Measurements from ENCODE around the gene FCGBP.
A peak's percentile ranks its signal among the peaks of the same experiment; 100 is the strongest.
"Not testable (repeated sequence)": the region's sequence is repeated elsewhere in the genome, so short reads cannot be mapped to it uniquely, and the experiment has no call there.

FCGBP gene

DNA sequence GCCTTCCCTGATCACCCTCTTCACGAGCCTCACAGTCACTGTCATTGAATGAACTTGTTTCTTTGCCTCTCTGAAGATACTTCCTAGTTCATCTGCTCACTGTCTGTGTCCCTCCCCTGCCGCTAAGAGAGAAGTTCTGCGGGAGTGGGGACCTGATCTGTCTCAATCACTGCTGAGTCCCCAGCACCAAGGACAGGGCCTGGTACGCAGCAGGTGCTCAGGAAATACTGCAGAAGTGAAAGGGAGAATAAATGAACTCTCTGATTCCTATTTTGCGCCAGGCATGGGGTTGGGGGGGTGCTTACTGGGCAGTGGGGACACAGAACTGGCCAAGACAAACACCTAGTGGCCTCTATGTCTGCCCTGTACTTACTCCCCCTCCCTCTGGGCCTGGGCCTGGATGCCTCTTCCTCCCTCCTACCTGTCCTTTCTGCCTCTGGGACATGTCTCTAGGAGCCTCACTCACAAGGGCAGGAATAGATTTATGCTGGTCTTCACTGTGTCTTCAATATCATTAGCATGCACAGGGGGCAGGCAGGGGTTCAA lies 17.5 kb downstream of the FCGBP start:
- DNase-seq: no peak

DNA sequence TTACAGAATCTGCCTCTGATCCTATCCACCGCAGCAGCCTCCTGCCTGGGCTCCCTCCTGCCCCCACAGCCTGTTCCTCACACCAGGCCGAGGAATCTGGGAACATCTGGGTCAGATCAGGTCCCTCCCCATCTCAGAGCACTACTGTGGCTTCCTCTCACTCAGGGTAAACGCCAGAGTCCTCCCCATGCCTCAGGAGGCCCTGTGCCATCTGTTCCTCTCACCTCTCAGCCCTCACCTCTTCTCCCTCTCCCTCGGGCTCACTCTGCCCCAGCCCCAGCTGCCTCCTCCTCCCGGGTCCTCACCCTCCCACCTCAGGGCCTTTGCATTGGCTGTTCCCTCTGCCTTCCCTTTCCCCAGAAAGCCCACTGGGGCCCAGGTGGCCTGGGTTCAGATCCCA lies 18.2 kb downstream of the FCGBP start:
- no peak for DNase-seq

- DNase-seq: no peak
These were observed 18.6 kb downstream of the FCGBP start for GRCh38 chr19:39915848-39916215.

DNA sequence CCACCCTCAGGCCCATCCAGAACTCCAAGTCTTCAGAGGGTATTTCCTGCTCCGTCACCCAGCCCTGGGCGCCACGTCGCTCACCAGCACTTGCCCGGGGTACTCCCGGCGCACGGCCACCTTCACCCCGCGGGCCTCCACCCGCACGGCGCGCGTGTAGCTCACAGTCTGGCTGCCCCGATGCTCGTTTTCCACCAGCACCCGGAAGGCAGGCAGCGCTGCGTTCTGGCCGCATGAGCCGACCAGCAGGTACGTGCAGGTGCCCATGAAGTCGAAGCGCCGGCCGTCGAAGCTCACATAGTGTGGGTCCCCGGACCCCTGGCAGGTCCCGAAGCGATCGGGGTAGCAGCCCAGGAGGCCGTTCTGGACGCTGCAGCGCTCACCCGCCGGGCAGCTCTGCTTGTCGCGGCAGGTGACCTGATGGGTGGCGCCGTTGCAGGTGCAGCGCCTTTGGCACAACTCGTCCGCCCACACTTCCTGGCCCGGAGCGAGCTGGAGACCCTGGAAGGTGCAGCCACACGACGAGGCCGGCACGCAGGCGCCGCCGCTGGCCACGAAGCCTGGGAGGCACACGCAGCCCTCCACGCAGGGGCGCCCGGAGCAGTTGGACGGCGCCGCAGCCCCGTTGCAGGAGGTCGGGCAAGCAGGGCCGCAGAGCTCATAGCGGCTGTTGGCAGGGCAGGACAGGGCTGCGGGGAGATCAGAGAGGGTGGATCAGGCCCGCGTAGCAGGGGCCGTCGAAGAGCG lies 19.2 kb downstream of the FCGBP start:
- no peak for DNase-seq

DNA sequence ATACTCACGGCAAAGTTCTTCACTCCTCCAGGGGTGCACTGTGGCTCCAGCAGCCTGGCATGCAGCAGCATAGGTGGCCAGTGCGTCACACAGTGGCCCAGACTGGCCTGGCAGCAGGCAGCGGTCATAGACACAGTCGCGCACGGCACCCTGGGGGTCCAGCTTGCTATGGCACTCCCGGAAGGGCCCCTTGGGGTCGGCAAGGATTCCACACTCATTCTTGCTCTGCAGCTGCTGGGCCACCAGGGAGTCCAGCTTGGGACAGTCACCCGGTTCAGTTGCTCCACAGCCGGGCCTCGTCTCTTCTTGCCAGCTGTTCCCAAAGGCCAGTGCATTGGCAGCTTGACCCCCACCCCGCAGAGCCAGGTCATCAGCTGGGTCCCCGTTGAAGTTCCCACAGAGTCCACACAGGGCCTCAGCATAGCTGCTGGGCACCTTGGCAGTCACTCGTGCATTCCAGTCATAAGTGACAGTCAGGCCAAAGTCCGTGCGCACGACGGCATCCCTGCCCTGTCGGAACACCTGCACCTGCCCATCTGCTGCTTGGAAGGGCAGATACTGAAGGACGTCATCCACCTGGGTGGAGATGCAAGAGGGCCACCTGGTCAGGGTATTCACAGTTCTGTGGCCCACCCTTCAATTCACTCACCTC lies 20.6 kb downstream of the FCGBP start:
- no peak for DNase-seq

GRCh38 chr19:39908803-39909202 lies 25.6 kb downstream of the FCGBP start:
- no peak for DNase-seq

DNA sequence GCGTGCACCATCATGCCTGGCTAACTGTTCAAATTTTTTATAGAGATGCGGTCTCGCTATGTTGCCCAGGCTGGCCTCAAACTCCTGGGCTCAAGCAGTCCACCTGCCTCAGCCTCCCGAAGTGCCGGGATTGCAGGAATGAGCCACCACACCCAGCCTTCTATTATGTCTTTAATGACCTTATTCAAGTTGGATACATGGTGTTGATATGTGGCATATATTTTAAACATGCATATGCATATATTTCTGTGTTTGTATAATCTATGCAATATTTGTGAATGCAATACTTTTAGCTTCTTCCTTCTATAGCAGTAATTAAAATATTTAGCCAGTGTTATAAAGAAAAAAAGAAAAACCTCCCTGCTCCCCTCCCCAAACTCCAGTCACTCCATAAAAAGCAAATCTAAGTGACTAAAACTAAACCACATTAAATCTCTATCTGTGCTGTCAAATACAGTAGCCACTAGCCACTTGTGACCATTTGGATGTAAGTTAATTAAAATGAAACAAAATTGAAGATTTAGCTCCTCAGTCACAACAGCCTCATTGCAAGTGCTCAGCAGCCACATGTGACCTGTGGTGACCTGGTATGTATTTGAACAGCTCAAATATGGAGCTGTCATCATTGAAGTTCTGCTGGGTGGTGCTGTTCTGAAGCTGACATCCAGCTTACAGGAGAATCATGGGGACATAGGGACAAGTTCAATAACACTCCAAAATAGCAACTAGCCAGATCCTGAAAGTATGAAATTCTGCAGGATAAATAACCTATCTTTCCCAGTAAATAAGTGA lies 27.4 kb downstream of the FCGBP start:
- no peak for DNase-seq

DNA sequence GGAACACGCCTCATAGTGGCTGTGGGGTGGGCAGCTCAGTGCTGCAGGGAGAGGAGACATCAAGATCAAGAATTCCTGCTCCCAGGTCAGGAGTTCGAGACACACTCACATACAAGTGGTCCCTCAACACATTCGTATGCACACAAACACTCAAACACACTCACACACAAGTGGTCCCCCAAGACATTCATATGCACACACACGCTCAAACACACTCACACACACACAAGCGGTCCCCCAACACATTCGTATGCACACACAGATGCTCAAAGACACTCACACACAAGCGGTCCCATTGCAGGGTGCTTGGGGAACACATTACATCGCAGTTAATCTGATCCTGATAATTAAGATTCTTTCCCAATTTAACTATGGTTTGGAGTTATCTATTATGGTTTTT lies 28.2 kb downstream of the FCGBP start:
- DNase-seq: no peak

- not testable (repeated sequence) for DNase-seq
These were observed 30.8 kb downstream of the FCGBP start for GRCh38 chr19:39903486-39904091.

- DNase-seq: not testable (repeated sequence)
These were observed 32.1 kb downstream of the FCGBP start for GRCh38 chr19:39902326-39902725.

DNA sequence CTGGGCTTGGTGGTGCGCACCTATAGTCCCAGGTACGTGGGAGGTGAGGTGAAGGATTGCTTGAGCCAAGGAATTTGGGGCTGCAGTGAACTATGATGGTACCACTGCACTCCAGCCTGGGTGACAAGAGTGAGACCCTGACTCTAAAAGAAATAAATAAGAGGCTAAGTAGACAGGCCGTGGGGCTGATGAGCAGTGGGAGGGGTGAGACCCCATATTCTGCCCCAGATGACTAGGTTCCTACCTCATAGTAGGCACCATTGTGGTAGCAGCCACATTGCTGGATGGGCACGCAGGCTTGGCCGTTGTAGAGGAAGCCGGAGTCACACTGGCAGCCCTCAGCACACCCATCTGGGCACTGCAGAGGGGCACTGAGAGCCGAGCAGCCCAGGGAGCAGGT lies 32.8 kb downstream of the FCGBP start:
- DNase-seq: not testable (repeated sequence)

GRCh38 chr19:39898858-39899257 lies 35.6 kb downstream of the FCGBP start:
- DNase-seq: not testable (repeated sequence)

DNA sequence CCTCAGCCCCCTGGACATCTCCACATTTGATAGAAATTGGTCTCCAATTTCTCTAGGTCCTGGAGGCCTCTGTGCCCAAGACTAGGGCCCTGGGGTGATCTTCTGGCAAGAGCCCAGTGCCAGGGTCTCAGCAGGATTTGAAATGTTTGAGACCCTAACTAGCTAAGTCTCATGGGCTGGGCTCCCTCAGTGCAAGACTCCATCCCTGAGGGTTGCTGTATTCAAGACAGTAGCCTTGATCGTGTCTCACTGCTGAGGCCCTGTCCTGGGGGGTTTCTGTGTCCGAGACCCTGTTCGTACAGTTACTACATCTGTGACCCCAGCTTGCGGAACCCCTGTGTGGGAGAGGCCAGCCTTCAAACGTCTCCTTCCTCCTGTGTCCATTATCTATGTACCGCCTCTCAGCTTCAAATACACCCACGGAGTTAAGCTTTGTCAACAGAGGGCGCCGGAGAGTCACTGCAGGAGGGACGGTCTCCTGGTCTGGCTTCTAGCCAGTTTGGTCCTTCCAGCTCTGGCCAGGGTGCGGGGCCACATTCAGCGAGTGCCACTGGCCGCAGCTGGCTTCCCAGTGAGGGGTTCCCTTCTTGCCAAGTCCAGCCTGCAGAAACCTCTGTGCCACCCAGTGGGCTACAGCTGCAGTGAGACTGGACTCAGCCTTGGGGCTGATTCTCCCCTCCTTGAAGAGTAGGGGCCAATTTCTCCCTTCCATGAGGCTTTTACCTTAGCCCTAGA lies 36.8 kb downstream of the FCGBP start:
- DNase-seq: not testable (repeated sequence)

DNA sequence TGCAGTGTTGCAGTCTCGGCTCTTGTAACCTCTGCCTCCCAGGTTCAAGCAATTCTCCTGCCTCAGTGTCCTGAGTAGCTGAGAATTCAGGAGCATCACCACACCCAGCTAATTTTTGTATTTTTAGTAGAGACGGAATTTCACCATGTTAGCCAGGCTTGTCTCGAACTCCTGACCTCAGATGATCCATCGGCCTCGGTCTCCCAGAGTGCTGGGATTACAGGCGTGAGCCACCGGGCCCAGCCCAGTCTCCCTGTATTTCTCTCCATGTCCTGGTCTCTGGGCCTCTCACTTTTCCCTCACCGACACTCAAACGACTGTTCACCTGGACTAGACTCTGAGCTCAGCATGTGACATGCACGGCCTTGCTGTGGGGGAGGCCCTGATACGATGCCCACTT lies 39.3 kb downstream of the FCGBP start:
- DNase-seq: not testable (repeated sequence)

DNA sequence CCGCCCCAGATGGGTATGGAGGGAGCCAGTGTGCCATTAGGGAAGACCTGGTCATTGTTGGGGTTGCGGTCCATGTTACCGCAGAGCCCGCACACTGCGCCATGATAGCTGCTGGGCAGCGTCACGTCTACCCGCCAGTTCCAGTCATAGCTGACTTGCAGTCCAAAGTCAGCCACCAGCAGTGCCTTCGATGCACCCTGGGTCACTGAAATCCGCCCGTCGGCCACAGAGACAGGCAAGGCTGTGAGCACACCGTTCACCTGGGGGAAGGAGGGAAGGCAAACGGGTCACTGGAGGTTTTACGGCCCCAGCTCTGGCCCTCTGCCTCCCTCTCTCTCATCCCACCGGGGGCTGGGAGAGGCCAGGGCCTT lies 40.2 kb downstream of the FCGBP start:
- not testable (repeated sequence) for DNase-seq

DNA sequence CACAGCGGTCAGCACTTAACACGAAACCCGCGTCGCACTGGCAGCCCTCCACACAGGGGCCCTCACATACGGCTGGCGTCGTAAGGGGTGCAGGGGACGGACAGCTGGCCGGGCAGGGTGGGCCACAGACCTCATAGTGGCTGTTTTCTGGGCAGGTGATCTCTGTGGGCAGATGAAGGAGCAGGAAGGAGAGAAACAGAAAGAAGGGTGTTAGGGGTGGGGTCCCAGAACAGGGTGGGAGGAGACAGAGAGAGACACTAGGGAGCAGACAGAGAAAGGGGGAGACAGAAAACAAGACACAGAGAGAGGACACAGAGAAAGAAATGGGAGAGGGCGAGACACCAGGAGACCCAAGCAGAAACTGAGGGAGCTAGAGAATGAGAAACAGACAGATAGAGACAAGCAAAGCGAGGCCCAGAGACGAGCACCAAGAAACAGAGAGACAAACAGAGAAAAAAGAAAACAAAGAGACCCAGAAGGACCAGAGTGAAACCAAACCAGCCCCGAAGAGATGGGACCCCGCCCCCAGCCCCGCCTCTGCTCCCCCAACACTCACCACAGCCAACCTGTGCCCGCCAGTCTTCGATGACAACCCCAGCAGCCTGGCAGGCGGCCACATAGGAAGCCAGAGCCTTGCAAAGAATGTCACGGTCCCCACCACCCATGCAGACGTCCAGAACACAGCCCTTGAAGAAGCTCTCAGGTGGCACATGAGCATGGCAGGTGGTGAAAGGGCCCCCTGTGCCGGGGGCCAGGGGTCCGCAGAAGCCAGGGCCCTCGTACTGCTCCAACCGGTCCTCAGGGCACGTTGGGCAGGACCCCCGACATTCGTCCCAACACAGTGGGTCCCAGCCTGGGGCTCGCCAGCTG lies 40.8 kb downstream of the FCGBP start:
- DNase-seq: peak; percentile 72

DNA sequence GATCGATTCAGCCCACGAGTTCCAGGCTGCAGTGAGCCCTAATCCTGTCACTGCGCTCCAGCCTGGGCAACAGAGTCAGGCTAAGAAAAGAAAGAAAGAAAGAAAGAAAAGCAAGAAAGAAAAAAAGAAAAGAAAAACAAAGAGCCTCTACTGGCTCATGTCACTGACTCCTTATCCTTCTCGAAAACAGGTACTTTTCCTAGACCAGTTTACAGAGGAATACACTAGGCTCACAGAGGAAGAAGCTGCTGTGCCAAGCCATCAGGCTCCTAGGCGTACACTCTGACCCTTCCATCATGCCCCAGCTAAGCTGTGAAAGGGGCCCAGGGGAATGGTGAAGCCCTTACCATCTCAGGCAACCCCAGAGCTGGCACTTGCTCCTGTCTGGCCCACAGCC lies 41.9 kb downstream of the FCGBP start:
- not testable (repeated sequence) for DNase-seq

DNA sequence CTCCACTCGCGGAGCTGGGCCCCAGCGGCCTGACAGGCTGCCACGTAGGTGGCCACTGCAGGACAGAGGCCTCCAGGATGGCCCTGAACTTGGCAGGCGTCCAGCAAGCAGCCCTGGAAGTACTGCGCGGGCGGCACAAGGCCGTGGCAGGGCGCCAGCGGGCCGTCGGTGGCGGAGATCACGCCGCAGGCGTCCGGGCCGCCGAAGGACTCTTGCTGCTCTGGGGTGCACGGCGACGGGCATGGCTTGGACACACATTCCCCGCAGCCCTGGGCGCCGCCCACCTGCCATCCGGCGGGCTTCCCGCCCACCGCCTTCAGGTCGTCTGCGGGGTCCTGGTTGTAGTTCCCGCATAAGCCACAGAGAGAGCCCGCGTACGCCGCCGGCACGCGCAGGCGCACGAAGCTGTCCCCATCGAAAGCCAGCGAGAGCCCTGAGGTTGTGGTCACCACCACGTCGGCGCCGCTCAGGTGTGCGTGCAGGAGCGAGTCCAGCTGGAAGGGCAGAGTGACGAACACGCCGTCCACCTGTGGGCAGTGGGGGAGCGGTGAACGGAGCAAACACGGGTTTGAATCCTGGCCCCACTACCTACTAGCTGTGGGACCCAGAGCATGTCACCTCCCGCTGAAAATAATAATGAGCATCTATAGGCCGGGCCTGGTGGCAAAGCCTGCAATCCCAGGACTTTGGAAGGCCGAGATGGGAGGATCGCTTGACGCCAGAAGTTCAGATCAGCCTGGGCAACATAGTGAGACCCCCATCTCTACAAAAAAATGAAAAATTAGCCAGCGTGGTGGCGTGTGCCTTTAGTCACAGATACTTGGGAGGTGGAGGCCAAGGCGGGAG lies 42.6 kb downstream of the FCGBP start:
- DNase-seq: not testable (repeated sequence)

DNA sequence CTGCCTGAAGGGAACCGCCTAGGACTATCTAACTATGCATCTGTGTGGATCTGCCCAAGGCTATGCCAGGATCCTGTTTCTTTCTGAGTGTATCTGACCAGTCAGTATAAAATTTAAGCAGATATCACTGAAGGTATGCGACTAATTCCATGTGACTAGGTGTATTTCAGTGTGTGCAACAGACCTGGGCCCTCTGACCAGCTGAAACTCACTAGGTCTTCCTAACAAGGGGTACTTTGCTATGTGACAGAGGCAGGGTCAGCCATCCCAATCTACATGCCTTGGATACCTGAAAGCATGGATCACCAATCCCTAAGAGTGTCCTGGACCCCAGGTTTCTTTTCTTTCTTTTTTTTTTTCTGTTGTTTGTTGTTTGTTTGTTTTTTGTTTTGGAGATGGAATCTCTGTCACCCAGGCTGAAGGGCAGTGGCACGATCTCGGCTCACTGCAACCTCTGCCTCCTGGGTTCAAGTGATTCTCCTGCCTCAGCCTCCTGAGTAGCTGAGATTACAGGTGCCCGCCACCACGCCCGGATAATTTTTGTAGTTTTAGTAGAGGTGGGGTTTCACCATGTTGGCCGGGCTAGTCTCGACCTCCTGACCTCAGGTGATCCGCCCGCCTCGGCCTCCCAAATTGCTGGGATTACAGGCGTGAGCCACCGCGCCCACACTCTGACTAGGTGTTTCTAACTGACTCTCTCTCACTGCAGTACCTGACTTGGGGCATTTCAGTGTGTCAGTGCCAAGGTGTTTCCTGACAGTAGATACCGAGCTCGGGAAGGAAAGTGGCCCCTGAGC lies 43.5 kb downstream of the FCGBP start:
- no peak for DNase-seq
